ENCODE results near the gene GNAO1.
"Not testable (repeated sequence)": the region's sequence is repeated elsewhere in the genome, so short reads cannot be mapped to it uniquely, and the experiment has no call there.

Gene GNAO1

GRCh38 chr16:56382901-56383355 is 191.6 kb downstream of the GNAO1 start:
- DNase-seq (ENCODE audit: extremely low spot score) = no peak
- TF ChIP-seq, protein P1, sequence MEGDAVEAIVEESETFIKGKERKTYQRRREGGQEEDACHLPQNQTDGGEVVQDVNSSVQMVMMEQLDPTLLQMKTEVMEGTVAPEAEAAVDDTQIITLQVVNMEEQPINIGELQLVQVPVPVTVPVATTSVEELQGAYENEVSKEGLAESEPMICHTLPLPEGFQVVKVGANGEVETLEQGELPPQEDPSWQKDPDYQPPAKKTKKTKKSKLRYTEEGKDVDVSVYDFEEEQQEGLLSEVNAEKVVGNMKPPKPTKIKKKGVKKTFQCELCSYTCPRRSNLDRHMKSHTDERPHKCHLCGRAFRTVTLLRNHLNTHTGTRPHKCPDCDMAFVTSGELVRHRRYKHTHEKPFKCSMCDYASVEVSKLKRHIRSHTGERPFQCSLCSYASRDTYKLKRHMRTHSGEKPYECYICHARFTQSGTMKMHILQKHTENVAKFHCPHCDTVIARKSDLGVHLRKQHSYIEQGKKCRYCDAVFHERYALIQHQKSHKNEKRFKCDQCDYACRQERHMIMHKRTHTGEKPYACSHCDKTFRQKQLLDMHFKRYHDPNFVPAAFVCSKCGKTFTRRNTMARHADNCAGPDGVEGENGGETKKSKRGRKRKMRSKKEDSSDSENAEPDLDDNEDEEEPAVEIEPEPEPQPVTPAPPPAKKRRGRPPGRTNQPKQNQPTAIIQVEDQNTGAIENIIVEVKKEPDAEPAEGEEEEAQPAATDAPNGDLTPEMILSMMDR (IDR thresholded peaks at IDR 0.05; ENCODE audit: control extremely low read depth, extremely low read depth, low read depth, missing control alignments) = no peak
- ChIA-PET POLR2A (no interaction called here), CTCF (interaction anchor here (0.8 to 0.9 kb wide), 4 partner anchors 9 to 68 kb away, joined by 3 read pairs; partner anchors contain the start of genes NUDT21 and OGFOD1)

DNA sequence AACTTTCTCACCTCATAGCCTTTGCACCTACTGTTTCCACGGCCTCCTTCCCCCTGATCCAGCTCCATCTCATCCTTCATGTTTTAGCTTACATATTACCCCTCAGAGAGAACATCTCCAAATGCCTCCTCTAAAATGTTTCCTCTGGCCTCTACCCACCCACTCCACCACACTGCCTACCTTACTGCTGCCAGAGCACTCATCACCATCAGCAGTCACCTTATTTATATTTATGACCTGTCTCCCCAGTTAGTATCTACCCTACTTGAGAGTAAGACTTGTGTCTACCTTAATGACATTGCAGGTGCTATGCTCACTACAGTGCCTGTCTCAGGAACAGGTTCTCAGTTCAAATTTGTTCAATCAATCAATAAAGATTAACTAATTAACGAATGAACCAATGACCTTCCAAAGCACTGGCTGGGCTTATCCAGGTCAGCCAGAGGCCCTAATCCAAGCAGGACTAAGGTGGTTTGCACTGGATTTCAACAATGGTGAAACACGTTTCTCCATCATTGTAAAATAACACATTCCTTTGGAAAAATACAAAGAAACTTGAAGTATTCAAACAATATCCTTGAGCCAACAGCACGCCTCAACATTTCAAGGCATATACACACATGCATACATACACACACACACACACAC is 192.9 kb downstream of the GNAO1 start:
- TF ChIP-seq, protein P1 (IDR thresholded peaks at IDR 0.05; ENCODE audit: control extremely low read depth, extremely low read depth, low read depth, missing control alignments) = no peak
- CTCF ChIA-PET = no interaction called here
- POLR2A ChIA-PET = interaction anchor here (0.7 kb wide), 1 partner anchor 1734 kb away, joined by 3 read pairs; no protein-coding TSS in a partner anchor
- DNase-seq (ENCODE audit: extremely low spot score) = no peak

- ChIA-PET POLR2A (no interaction called here), CTCF (interaction anchor here (1.4 to 1.6 kb wide), 2 partner anchors 14 to 31 kb away, joined by 4 to 5 read pairs; no protein-coding TSS in a partner anchor)
- TF ChIP-seq, protein P1 (IDR thresholded peaks at IDR 0.05; ENCODE audit: control extremely low read depth, extremely low read depth, low read depth, missing control alignments) = no peak
- DNase-seq (ENCODE audit: extremely low spot score) = no peak
Observed at GRCh38 chr16:56387396-56387795, 196.1 kb downstream of the GNAO1 start.

- ChIA-PET POLR2A (no interaction called here), CTCF (interaction anchor here (0.7 to 1.6 kb wide), 4 partner anchors 13 to 32 kb away, joined by 3 to 5 read pairs (median 4); no protein-coding TSS in a partner anchor)
- no peak for DNase-seq (ENCODE audit: extremely low spot score)
- TF ChIP-seq, protein P1 (IDR thresholded peaks at IDR 0.05; ENCODE audit: control extremely low read depth, extremely low read depth, low read depth, missing control alignments) = no peak
Observed at GRCh38 chr16:56388209-56388608, 196.9 kb downstream of the GNAO1 start.

GRCh38 chr16:56389554-56389953 is 198.3 kb downstream of the GNAO1 start:
- DNase-seq (ENCODE audit: extremely low spot score) = no peak
- TF ChIP-seq, protein P1 (IDR thresholded peaks at IDR 0.05; ENCODE audit: control extremely low read depth, extremely low read depth, low read depth, missing control alignments) = no peak
- POLR2A ChIA-PET = no interaction called here
- CTCF ChIA-PET = no interaction called here

GRCh38 chr16:56396724-56397123 is 205.4 kb downstream of the GNAO1 start:
- CTCF ChIA-PET; DNase-seq (ENCODE audit: extremely low spot score): not testable (repeated sequence)

GRCh38 chr16:56399047-56399446 is 207.8 kb downstream of the GNAO1 start:
- ChIA-PET CTCF (no interaction called here), POLR2A (no interaction called here)
- no peak for DNase-seq (ENCODE audit: extremely low spot score)
- TF ChIP-seq, protein P1 (IDR thresholded peaks at IDR 0.05; ENCODE audit: control extremely low read depth, extremely low read depth, low read depth, missing control alignments) = no peak

More at GRCh38 chr16:56396724-56397123, 205.4 kb downstream of the GNAO1 start:
- POLR2A ChIA-PET = not testable (repeated sequence)
